ENCODE measurements around the gene ANKRD28.

The ANKRD28 gene

GRCh38 chr3:15694628-15695027 lies 103.2 kb downstream of the ANKRD28 start:
- H3K27ac ChIP-seq: no peak overlapping the region
- TF ChIP-seq CTCF (conservative IDR thresholded peaks at IDR 0.05): no peak

- TF ChIP-seq CTCF (conservative IDR thresholded peaks at IDR 0.05): no peak
- no peak overlapping the region for H3K27ac ChIP-seq
These were observed 104.4 kb downstream of the ANKRD28 start for GRCh38 chr3:15693355-15693754.

GRCh38 chr3:15690748-15691147 lies 107.0 kb downstream of the ANKRD28 start:
- TF ChIP-seq CTCF (conservative IDR thresholded peaks at IDR 0.05): no peak
- no peak overlapping the region for H3K27ac ChIP-seq

DNA sequence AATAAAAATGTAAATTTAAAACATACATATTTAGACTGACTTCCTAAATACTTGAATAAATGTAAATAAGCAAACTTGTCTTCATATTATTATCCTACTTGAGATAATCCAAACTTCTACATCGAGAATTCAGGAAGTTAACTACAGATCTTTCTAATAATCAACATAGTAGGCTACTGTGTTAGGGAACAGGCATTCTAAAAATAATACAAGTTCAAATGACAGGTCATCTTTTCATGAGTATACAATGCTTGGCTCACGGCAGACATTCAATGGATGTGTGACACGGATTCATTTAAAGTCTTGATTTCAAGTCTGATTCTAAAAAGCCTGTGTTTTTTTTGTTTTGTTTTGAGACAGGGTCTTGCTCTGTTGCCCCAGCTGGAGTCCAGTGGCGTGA lies 107.5 kb downstream of the ANKRD28 start:
- no peak overlapping the region for H3K27ac ChIP-seq
- TF ChIP-seq CTCF (conservative IDR thresholded peaks at IDR 0.05): no peak

DNA sequence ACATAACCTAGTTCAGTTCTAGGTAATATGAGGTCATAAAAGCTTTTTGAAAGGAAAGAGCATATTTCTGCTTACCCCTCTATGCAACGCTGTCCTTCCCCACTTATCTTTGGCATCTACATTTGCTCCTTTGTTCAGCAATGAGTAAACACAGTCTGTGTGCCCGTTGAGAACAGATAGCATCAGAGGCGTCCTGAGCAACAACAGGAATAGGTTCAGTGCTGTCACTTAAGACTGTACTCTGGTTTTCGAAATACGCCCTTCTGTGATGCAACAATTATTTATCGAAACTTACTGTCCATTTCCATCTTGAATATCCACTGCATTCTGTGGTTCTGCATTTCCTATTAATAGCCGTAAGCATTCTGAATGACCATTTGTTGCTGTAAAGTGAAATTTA lies 111.9 kb downstream of the ANKRD28 start:
- H3K27ac ChIP-seq: peak overlapping the region; percentile 84
- TF ChIP-seq CTCF (conservative IDR thresholded peaks at IDR 0.05): no peak

- TF ChIP-seq CTCF (conservative IDR thresholded peaks at IDR 0.05): no peak
- peak overlapping the region; percentile 84 for H3K27ac ChIP-seq
These were observed 114.5 kb downstream of the ANKRD28 start for GRCh38 chr3:15683253-15683652.

- no peak for TF ChIP-seq CTCF (conservative IDR thresholded peaks at IDR 0.05)
- peak overlapping the region; percentile 84 for H3K27ac ChIP-seq
These were observed 115.1 kb downstream of the ANKRD28 start for GRCh38 chr3:15682561-15683185.

Data from VCaP (cell line).